ENCODE measurements around the gene CA5A.

The CA5A gene

GRCh38 chr16:87851601-87852000, 84.7 kb downstream of the CA5A start:
- Histone ChIP-seq H3K4me3 (ENCODE audit: low read depth in 1 of 2, low read length in 2 of 2) (no peak overlapping the region), H3K27me3 (ENCODE audit: control insufficient read depth in 1 of 2, insufficient read depth in 2 of 2, low read length in 2 of 2) (no peaks in the 10 kb centered on the region), H3K27ac (ENCODE audit: low read depth, low read length) (no peak overlapping the region), H3K36me3 (ENCODE audit: control insufficient read depth in 1 of 2, insufficient read depth in 2 of 2, low read length in 2 of 2) (peaks cover 0 to 3% of the 10 kb centered on the region in 2 donors), H3K4me1 (ENCODE audit: control insufficient read depth in 1 of 2, insufficient read depth in 2 of 2, low read length in 2 of 2) (peaks cover 72% of the 10 kb centered on the region in 2 donors), H3K9me3 (ENCODE audit: control insufficient read depth in 1 of 2, low read length in 2 of 2) (no peaks in the 10 kb centered on the region), H3K9ac (ENCODE audit: low read depth in 1 of 2, low read length in 2 of 2) (no peak overlapping the region)

- H3K27ac ChIP-seq (ENCODE audit: low read depth, low read length): no peak overlapping the region
These were observed 85.2 kb downstream of the CA5A start for GRCh38 chr16:87851141-87851587.

GRCh38 chr16:87850009-87851006, 86.0 kb downstream of the CA5A start:
- H3K9me3 ChIP-seq (ENCODE audit: control insufficient read depth in 1 of 2, low read length in 2 of 2): no peaks in the 10 kb centered on the region
- peaks cover 0 to 3% of the 10 kb centered on the region in 2 donors for H3K36me3 ChIP-seq (ENCODE audit: control insufficient read depth in 1 of 2, insufficient read depth in 2 of 2, low read length in 2 of 2)
- peak overlapping the region in 1 of 2 donors; percentile 34 for H3K9ac ChIP-seq (ENCODE audit: low read depth in 1 of 2, low read length in 2 of 2)
- H3K4me3 ChIP-seq (ENCODE audit: low read depth in 1 of 2, low read length in 2 of 2): no peak overlapping the region
- peaks cover 60 to 65% of the 10 kb centered on the region in 2 donors for H3K4me1 ChIP-seq (ENCODE audit: control insufficient read depth in 1 of 2, insufficient read depth in 2 of 2, low read length in 2 of 2)
- H3K27ac ChIP-seq (ENCODE audit: low read depth, low read length): no peak overlapping the region
- H3K27me3 ChIP-seq (ENCODE audit: control insufficient read depth in 1 of 2, insufficient read depth in 2 of 2, low read length in 2 of 2): no peaks in the 10 kb centered on the region

More at GRCh38 chr16:87851141-87851587, 85.2 kb downstream of the CA5A start:
- H3K4me1 ChIP-seq (ENCODE audit: control insufficient read depth in 1 of 2, insufficient read depth in 2 of 2, low read length in 2 of 2): peaks cover 68 to 72% of the 10 kb centered on the region in 2 donors
- H3K9ac ChIP-seq (ENCODE audit: low read depth in 1 of 2, low read length in 2 of 2): no peak overlapping the region
- peaks cover 0 to 3% of the 10 kb centered on the region in 2 donors for H3K36me3 ChIP-seq (ENCODE audit: control insufficient read depth in 1 of 2, insufficient read depth in 2 of 2, low read length in 2 of 2)
- H3K9me3 ChIP-seq (ENCODE audit: control insufficient read depth in 1 of 2, low read length in 2 of 2): no peaks in the 10 kb centered on the region
- no peaks in the 10 kb centered on the region for H3K27me3 ChIP-seq (ENCODE audit: control insufficient read depth in 1 of 2, insufficient read depth in 2 of 2, low read length in 2 of 2)
- H3K4me3 ChIP-seq (ENCODE audit: low read depth in 1 of 2, low read length in 2 of 2): no peak overlapping the region

GRCh38 chr16:87849419-87850008, 86.8 kb downstream of the CA5A start:
- Histone ChIP-seq H3K36me3 (ENCODE audit: control insufficient read depth in 1 of 2, insufficient read depth in 2 of 2, low read length in 2 of 2) (peaks cover 0 to 3% of the 10 kb centered on the region in 2 donors), H3K4me1 (ENCODE audit: control insufficient read depth in 1 of 2, insufficient read depth in 2 of 2, low read length in 2 of 2) (peaks cover 52 to 58% of the 10 kb centered on the region in 2 donors), H3K27ac (ENCODE audit: low read depth, low read length) (no peak overlapping the region), H3K9me3 (ENCODE audit: control insufficient read depth in 1 of 2, low read length in 2 of 2) (no peaks in the 10 kb centered on the region), H3K4me3 (ENCODE audit: low read depth in 1 of 2, low read length in 2 of 2) (no peak overlapping the region), H3K9ac (ENCODE audit: low read depth in 1 of 2, low read length in 2 of 2) (peak overlapping the region in 1 of 2 donors; percentile 34), H3K27me3 (ENCODE audit: control insufficient read depth in 1 of 2, insufficient read depth in 2 of 2, low read length in 2 of 2) (no peaks in the 10 kb centered on the region)

DNA sequence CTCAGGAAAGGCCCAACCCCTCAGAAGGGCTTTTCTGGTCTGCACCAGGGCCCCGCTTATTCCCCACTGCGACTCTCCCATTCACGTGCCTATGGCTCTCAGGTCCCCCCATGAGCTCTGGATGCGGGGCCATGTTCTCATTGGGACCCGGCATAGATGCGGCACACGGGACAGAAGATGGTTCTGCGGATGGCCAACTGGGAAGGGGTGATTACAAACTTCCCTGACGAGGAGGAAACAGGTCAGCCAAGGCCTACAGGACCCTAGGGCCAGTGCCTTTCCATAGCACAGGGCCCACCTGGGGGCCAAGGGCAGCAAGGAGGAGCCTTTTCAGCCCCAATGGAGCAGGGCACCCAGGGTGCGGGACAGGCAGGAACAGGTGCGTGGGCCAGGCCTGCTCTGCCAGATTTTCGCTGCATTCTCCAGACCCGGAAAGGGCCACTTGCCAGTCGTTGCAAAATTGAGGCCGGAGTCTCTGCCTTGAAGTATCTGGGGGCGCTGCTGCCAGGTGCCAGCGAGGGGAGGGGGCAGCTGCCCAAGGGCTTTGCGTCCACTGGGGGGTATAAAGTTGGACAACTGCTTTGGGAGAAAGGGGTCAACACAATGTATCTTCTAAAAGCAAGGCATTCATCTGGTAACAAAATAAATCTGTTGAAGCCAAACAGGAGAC, 87.5 kb downstream of the CA5A start:
- no peaks in the 10 kb centered on the region for H3K9me3 ChIP-seq (ENCODE audit: control insufficient read depth in 1 of 2, low read length in 2 of 2)
- H3K27me3 ChIP-seq (ENCODE audit: control insufficient read depth in 1 of 2, insufficient read depth in 2 of 2, low read length in 2 of 2): no peaks in the 10 kb centered on the region
- H3K9ac ChIP-seq (ENCODE audit: low read depth in 1 of 2, low read length in 2 of 2): peak overlapping the region in 1 of 2 donors; percentile 34
- no peak overlapping the region for H3K27ac ChIP-seq (ENCODE audit: low read depth, low read length)
- H3K4me3 ChIP-seq (ENCODE audit: low read depth in 1 of 2, low read length in 2 of 2): no peak overlapping the region
- peaks cover 0 to 3% of the 10 kb centered on the region in 2 donors for H3K36me3 ChIP-seq (ENCODE audit: control insufficient read depth in 1 of 2, insufficient read depth in 2 of 2, low read length in 2 of 2)
- peaks cover 52% of the 10 kb centered on the region in 2 donors for H3K4me1 ChIP-seq (ENCODE audit: control insufficient read depth in 1 of 2, insufficient read depth in 2 of 2, low read length in 2 of 2)

- H3K27me3 ChIP-seq (ENCODE audit: control insufficient read depth in 1 of 2, insufficient read depth in 2 of 2, low read length in 2 of 2): no peaks in the 10 kb centered on the region
- H3K4me3 ChIP-seq (ENCODE audit: low read depth in 1 of 2, low read length in 2 of 2): peak overlapping the region in 1 of 2 donors; percentile 29
- peak overlapping the region; percentile 34 to 40 for H3K9ac ChIP-seq (ENCODE audit: low read depth in 1 of 2, low read length in 2 of 2)
- H3K4me1 ChIP-seq (ENCODE audit: control insufficient read depth in 1 of 2, insufficient read depth in 2 of 2, low read length in 2 of 2): peaks cover 45 to 52% of the 10 kb centered on the region in 2 donors
- H3K27ac ChIP-seq (ENCODE audit: low read depth, low read length): peak overlapping the region; percentile 49
- H3K36me3 ChIP-seq (ENCODE audit: control insufficient read depth in 1 of 2, insufficient read depth in 2 of 2, low read length in 2 of 2): peaks cover 0 to 3% of the 10 kb centered on the region in 2 donors
- no peaks in the 10 kb centered on the region for H3K9me3 ChIP-seq (ENCODE audit: control insufficient read depth in 1 of 2, low read length in 2 of 2)
These were observed 88.3 kb downstream of the CA5A start for GRCh38 chr16:87847785-87848675.

GRCh38 chr16:87847467-87847784, 88.9 kb downstream of the CA5A start:
- H3K4me3 ChIP-seq (ENCODE audit: low read depth in 1 of 2, low read length in 2 of 2): peak overlapping the region in 1 of 2 donors; percentile 29
- H3K9ac ChIP-seq (ENCODE audit: low read depth in 1 of 2, low read length in 2 of 2): peak overlapping the region; percentile 25 to 40
- peaks cover 0 to 3% of the 10 kb centered on the region in 2 donors for H3K36me3 ChIP-seq (ENCODE audit: control insufficient read depth in 1 of 2, insufficient read depth in 2 of 2, low read length in 2 of 2)
- peak overlapping the region; percentile 49 for H3K27ac ChIP-seq (ENCODE audit: low read depth, low read length)
- no peaks in the 10 kb centered on the region for H3K9me3 ChIP-seq (ENCODE audit: control insufficient read depth in 1 of 2, low read length in 2 of 2)
- H3K27me3 ChIP-seq (ENCODE audit: control insufficient read depth in 1 of 2, insufficient read depth in 2 of 2, low read length in 2 of 2): no peaks in the 10 kb centered on the region
- H3K4me1 ChIP-seq (ENCODE audit: control insufficient read depth in 1 of 2, insufficient read depth in 2 of 2, low read length in 2 of 2): peaks cover 45 to 46% of the 10 kb centered on the region in 2 donors

- no peak overlapping the region for H3K4me3 ChIP-seq (ENCODE audit: low read depth in 1 of 2, low read length in 2 of 2)
- H3K36me3 ChIP-seq (ENCODE audit: control insufficient read depth in 1 of 2, insufficient read depth in 2 of 2, low read length in 2 of 2): peaks cover 0 to 3% of the 10 kb centered on the region in 2 donors
- H3K9ac ChIP-seq (ENCODE audit: low read depth in 1 of 2, low read length in 2 of 2): peak overlapping the region in 1 of 2 donors; percentile 25
- H3K27me3 ChIP-seq (ENCODE audit: control insufficient read depth in 1 of 2, insufficient read depth in 2 of 2, low read length in 2 of 2): no peaks in the 10 kb centered on the region
- H3K27ac ChIP-seq (ENCODE audit: low read depth, low read length): no peak overlapping the region
- peaks cover 49% of the 10 kb centered on the region in 2 donors for H3K4me1 ChIP-seq (ENCODE audit: control insufficient read depth in 1 of 2, insufficient read depth in 2 of 2, low read length in 2 of 2)
- no peaks in the 10 kb centered on the region for H3K9me3 ChIP-seq (ENCODE audit: control insufficient read depth in 1 of 2, low read length in 2 of 2)
These were observed 89.4 kb downstream of the CA5A start for GRCh38 chr16:87846705-87847466.
